Activated CD8-positive, alpha-beta memory T cell treated with anti-CD3 and anti-CD28 coated beads, Interleukin-2, amount 10 ng/mL, durations not matched to agents 7 days and 5 days (primary cell): Measurements from ENCODE around the gene DLGAP4. TPM values are rescaled to one million over a fixed set of nuclear protein-coding genes. Genes with fewer than 3 reads are reported as not detected.

Experiments
- ATAC-seq: fragments of 150-1000 bp; cut with Tn5 transposase; one replicate; pipeline ENCODE4 v1.10.0; 2021; ENCODE audit warnings: moderate library complexity
- CTCF ChIA-PET: fragments of 350-600 bp; sonication (Branson Sonifier 250); formaldehyde crosslinking; loops from one replicate; lab custom pipeline; 2021; ENCODE audit warnings: antibody characterized with exemption; lab: Charles Lee
- DNase-seq: peaks from one replicate; pipeline ENCODE4 v3.0.0-alpha.2; 2020
- H3K27ac Mint-ChIP-seq: one replicate; pipeline ENCODE4 v1.8.0; 2021; ENCODE audit warnings: mild to moderate bottlenecking, mixed read lengths
- H3K27me3 Mint-ChIP-seq: one replicate; pipeline ENCODE4 v1.8.0; 2021; ENCODE audit warnings: mixed read lengths
- H3K36me3 Mint-ChIP-seq: one replicate; pipeline ENCODE4 v1.8.0; 2021; ENCODE audit warnings: mild to moderate bottlenecking, mixed read lengths
- H3K4me1 Mint-ChIP-seq: one replicate; pipeline ENCODE4 v1.8.0; 2021; ENCODE audit warnings: mixed read lengths
- H3K4me3 Mint-ChIP-seq: one replicate; pipeline ENCODE4 v1.8.0; 2021; ENCODE audit warnings: mild to moderate bottlenecking, moderate library complexity, mixed read lengths
- H3K9me3 Mint-ChIP-seq: one replicate; pipeline ENCODE4 v1.8.0; 2022; ENCODE audit warnings: low read depth, mixed read lengths
- total RNA-seq, 2 experiments: library from RNA; stranded (reverse); gene quantifications; one replicate each; pipeline ENCODE4 v1.2.3, GENCODE V29; 2021

The DLGAP4 gene
- total RNA-seq, 2 experiments from 2014 or later = 18.8 to 19.6 TPM

DNA sequence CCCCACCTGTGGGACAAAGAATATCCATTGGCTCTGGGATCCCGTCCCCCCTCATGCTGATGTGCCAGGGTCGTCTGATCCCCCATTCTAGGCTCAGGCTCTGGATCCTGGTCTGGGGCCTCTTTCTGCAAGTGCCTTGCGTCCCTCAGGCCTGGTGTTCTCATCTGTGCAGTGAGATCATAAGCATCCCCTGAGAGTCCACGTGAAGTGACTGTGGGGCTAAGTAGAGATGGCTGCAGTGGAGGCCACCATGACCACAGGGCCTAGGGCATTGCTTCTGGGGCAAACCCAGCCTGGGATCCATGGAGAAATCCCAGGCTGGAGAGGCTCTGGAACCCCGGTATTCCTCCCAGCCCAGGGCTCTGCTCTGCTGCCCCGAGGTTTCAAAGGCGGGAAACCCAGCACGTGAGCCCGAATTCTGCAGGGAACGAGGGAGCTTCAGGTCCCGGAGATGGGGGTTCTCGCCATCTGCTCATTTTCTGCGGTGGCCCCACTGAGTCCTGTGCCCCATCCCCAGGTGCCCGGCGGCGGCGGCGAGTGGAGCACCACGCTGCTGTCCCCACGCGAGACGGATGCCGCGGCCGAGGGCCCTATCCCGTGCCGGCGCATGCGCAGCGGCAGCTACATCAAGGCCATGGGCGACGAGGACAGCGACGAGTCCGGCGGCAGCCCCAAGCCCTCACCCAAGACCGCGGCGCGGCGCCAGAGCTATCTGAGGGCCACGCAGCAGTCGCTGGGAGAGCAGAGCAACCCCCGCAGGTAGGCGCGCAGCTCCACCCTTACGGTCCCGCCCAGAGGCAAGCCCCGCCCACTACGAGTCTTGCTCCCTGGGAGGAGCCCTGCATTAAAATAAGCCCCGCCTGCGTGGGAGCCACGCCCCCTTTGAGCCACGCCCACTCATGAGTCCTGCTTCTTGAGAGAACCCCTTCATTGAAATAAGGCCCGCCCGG is 129.7 kb downstream of the DLGAP4 start:
- Mint-ChIP-seq H3K27ac (no peak overlapping the region), H3K27me3 (peaks cover 2% of the 10 kb centered on the region), H3K36me3 (no peaks in the 10 kb centered on the region), H3K9me3 (no peaks in the 10 kb centered on the region), H3K4me1 (peaks cover 3% of the 10 kb centered on the region), H3K4me3 (peak overlapping the region; percentile 33)
- ATAC-seq (peak; percentile 89), DNase-seq (peak; percentile 90)
- CTCF ChIA-PET = interaction anchor here (0.7 to 6.2 kb wide), 5 partner anchors 162 to 442 kb away, joined by 3 to 68 read pairs (median 3); no protein-coding TSS in a partner anchor

DNA sequence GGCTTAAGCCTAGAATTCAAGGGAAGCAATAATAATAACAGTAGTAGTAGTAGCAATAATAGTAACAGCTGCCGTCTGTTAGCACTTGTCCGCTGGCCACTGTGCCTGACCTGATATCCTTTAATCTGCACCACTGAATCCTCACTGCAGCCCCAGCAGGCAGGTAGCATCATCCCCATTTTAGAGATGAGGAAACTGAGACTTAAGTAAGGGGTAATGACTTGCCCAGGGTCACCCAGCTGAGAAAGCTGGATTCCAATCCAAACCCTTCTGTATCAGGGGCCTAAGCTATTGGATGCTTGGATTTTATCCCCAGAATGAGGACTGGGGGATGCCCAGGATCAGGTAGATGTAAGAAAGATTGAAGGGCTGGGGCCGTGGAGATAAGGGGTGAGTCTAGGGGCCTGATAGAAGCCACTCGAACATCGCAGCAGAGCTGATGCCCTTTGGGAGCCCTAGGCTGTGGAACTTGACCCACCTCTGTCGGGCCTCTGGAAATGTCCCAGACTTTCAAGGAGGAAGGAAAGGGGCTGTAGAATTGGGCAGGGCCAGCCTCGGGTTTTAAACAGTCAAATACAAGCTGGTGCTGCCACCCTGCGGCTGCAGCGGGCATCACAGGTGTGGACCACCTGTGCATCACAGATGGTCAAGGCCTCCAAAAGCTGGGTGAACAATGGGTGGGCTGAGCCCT is 133.0 kb downstream of the DLGAP4 start:
- Mint-ChIP-seq H3K9me3 (no peaks in the 10 kb centered on the region), H3K27me3 (peaks cover 2% of the 10 kb centered on the region), H3K4me3 (no peak overlapping the region), H3K4me1 (peaks cover 3% of the 10 kb centered on the region), H3K36me3 (no peaks in the 10 kb centered on the region), H3K27ac (no peak overlapping the region)
- DNase-seq = peak; percentile 77
- peak; percentile 59 for ATAC-seq
- CTCF ChIA-PET = interaction anchor here (0.6 to 6.2 kb wide), 36 partner anchors 9 to 448 kb away, joined by 3 to 68 read pairs (median 4); no protein-coding TSS in a partner anchor

DNA sequence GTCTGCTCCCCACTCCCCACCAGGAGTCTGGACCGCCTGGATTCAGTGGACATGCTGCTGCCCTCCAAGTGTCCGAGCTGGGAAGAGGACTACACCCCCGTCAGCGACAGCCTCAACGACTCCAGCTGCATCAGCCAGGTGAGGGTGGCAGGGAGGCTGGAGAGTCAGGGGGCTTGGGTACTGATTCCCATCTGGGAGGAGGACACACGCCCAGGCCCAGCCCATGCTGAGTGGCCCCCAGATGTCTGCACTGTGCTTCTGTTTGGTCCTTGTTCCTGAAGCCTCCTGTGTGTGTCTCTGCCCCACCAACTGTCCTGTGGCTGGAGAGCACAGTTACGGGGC is 133.6 kb downstream of the DLGAP4 start:
- DNase-seq (no peak), ATAC-seq (no peak)
- Mint-ChIP-seq H3K4me1 (peaks cover 3% of the 10 kb centered on the region), H3K27ac (no peak overlapping the region), H3K27me3 (peaks cover 2% of the 10 kb centered on the region), H3K4me3 (no peak overlapping the region), H3K9me3 (no peaks in the 10 kb centered on the region), H3K36me3 (no peaks in the 10 kb centered on the region)
- CTCF ChIA-PET = interaction anchor here (0.6 to 6.2 kb wide), 33 partner anchors 9 to 449 kb away, joined by 3 to 68 read pairs (median 4); no protein-coding TSS in a partner anchor

DNA sequence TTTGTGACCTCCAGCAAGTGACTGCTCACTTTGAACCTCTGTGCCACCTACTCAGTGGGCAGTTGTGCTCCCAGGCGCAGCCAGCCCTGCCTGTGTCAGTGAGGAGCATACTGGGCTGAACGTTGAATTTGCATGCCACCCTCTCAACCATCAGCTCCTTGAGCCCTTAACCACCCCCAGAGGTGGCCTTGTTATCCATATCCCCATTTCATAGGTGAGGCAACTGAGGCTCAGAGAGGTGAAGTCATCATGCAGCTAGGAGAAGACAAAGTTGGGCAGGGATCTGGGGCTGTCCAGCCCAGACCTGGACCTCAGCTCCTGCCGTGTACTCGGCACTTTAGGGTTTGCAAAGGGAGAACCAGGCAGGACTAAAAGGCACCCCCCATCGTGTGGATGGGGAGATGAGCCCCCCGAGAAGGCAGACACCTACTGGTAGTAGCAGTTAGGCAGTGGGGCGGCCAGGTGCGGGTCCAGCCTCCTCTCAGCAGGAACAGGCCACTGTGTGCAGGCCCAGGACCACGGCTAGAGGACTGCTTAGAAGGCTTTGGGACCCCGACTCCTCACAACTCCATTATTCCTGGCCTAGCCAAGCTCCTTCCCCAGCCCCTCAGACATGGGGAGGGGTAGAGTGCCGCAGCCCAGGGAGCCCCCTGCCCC is 134.4 kb downstream of the DLGAP4 start:
- no peak for ATAC-seq
- DNase-seq = no peak
- no peaks in the 10 kb centered on the region for H3K9me3 Mint-ChIP-seq
- H3K27me3 Mint-ChIP-seq = peaks cover 2% of the 10 kb centered on the region
- peaks cover 3% of the 10 kb centered on the region for H3K4me1 Mint-ChIP-seq
- no peak overlapping the region for H3K27ac Mint-ChIP-seq
- no peaks in the 10 kb centered on the region for H3K36me3 Mint-ChIP-seq
- CTCF ChIA-PET = interaction anchor here (0.7 to 6.2 kb wide), 12 partner anchors 9 to 447 kb away, joined by 3 to 68 read pairs (median 6); no protein-coding TSS in a partner anchor
- H3K4me3 Mint-ChIP-seq = no peak overlapping the region

DNA sequence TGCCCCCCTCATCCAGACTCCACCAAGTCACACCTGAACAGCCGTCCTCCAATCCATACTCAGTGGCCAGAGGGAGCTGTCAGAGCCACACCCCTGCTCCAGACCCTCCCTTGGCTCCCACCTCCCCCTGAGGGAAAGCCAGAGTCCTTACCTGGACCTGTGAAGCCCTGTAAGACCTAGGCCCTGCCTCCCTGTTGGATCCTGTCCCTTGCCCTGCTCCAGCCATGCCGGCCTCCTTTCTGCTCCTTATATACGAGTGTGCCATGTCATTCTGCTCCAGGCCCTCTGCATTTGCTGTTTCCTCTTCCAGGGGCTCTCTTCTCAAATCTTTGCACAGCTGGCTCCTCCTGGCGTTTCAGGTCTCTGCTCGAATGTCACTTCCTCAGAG is 134.9 kb downstream of the DLGAP4 start:
- peaks cover 3% of the 10 kb centered on the region for H3K4me1 Mint-ChIP-seq
- no peak overlapping the region for H3K4me3 Mint-ChIP-seq
- CTCF ChIA-PET = interaction anchor here (0.7 to 6.2 kb wide), 4 partner anchors 9 to 238 kb away, joined by 3 to 68 read pairs (median 4); no protein-coding TSS in a partner anchor
- no peak overlapping the region for H3K27ac Mint-ChIP-seq
- ATAC-seq = no peak
- peaks cover 2% of the 10 kb centered on the region for H3K27me3 Mint-ChIP-seq
- no peaks in the 10 kb centered on the region for H3K36me3 Mint-ChIP-seq
- no peak for DNase-seq
- no peaks in the 10 kb centered on the region for H3K9me3 Mint-ChIP-seq

DNA sequence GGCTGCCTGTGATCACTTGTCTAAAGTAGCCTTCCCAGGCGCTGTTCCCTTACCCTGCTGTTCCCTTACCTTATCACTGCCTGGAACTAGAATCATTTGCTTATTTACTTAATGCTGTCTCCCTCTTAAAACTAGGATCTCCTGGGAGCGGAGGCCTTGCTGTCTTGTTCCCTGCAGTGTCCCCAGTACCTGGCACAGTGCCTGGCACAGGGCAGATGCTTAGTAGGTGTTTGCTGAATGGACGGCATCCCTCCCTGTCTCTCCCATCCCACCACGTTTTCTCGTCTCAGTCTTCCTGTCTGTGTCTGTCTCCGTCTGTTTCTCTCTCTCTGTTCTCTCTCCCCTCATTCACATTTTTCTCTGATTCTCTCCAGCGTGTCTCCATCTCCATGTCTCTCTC is 135.3 kb downstream of the DLGAP4 start:
- no peak overlapping the region for H3K4me3 Mint-ChIP-seq
- CTCF ChIA-PET = interaction anchor here (1.3 kb wide), 1 partner anchor 10 kb away, joined by 4 read pairs; no protein-coding TSS in a partner anchor
- ATAC-seq = no peak
- H3K36me3 Mint-ChIP-seq = no peaks in the 10 kb centered on the region
- H3K9me3 Mint-ChIP-seq = no peaks in the 10 kb centered on the region
- H3K4me1 Mint-ChIP-seq = peaks cover 3% of the 10 kb centered on the region
- H3K27me3 Mint-ChIP-seq = peaks cover 2% of the 10 kb centered on the region
- DNase-seq = no peak
- no peak overlapping the region for H3K27ac Mint-ChIP-seq

DNA sequence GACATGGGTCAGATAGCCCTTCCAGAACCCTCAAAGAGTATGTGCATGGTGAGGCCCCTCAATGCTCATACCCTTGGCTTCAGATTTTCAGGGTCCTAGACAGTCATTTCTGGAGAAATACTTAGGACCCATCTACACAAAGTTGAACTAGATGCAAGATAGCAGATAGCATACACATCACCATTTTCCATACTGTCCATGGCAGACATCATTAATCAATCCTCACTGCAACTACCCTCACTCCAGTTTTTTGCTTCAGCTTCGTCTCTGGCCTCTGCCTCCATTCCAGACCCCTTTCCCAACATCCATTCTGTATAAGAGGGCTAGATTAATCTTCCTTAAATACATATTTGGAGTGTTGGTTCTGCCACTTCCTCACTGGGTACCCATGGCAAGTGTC is 139.7 kb downstream of the DLGAP4 start:
- no peak for DNase-seq
- CTCF ChIA-PET = interaction anchor here (1.5 kb wide), 1 partner anchor 243 kb away, joined by 3 read pairs; no protein-coding TSS in a partner anchor
- H3K27ac Mint-ChIP-seq = no peak overlapping the region
- H3K36me3 Mint-ChIP-seq = no peaks in the 10 kb centered on the region
- ATAC-seq = no peak
- H3K4me1 Mint-ChIP-seq = no peaks in the 10 kb centered on the region
- no peaks in the 10 kb centered on the region for H3K27me3 Mint-ChIP-seq
- H3K9me3 Mint-ChIP-seq = no peaks in the 10 kb centered on the region
- no peak overlapping the region for H3K4me3 Mint-ChIP-seq

DNA sequence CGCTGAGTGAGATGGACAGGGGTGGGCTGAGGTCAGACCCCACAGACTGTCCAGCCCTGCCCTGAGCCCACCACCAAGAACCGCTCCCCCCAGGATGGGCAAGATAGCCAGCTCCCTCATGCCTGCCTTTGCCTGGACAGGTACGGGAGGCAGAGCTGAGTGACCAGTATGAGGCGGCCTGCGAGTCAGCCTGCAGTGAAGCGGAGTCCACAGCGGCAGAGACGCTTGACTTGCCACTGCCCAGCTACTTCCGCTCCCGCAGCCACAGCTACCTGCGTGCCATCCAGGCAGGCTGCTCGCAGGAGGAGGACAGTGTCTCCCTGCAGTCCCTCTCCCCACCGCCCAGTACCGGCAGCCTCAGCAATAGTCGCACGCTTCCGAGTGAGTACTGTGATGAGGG is 140.4 kb downstream of the DLGAP4 start:
- ATAC-seq = no peak

DNA sequence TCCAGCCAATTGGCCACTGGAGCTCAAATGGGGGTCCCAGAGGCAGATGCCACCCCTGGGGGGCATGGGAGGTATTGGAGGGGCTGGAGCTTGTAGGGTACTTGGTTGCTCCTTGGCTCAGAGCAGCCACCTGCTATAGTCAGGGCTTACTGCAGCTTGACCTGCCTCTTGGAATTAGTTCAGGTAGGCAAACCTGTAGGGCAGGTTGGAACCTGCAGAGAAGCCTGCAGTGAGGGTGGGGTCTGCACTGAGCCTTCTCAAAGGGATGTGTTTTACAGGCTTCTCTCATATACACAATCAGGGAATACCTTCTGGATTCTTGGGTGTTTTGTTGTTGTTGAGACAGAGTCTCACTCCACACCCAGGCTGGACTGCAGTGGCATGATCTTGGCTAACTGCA is 141.0 kb downstream of the DLGAP4 start:
- Mint-ChIP-seq H3K27me3 (peaks cover 2% of the 10 kb centered on the region), H3K27ac (no peak overlapping the region), H3K9me3 (no peaks in the 10 kb centered on the region), H3K36me3 (no peaks in the 10 kb centered on the region), H3K4me3 (no peak overlapping the region), H3K4me1 (no peaks in the 10 kb centered on the region)
- CTCF ChIA-PET = no interaction called here
- no peak for DNase-seq
- no peak for ATAC-seq

More for the DNA sequence above, 140.4 kb downstream of the DLGAP4 start:
- CTCF ChIA-PET = interaction anchor here (1.5 kb wide), 1 partner anchor 244 kb away, joined by 3 read pairs; no protein-coding TSS in a partner anchor
- H3K36me3 Mint-ChIP-seq = no peaks in the 10 kb centered on the region
- DNase-seq = no peak
- no peak overlapping the region for H3K27ac Mint-ChIP-seq
- no peaks in the 10 kb centered on the region for H3K27me3 Mint-ChIP-seq
- no peak overlapping the region for H3K4me3 Mint-ChIP-seq
- no peaks in the 10 kb centered on the region for H3K9me3 Mint-ChIP-seq
- no peaks in the 10 kb centered on the region for H3K4me1 Mint-ChIP-seq

DNA sequence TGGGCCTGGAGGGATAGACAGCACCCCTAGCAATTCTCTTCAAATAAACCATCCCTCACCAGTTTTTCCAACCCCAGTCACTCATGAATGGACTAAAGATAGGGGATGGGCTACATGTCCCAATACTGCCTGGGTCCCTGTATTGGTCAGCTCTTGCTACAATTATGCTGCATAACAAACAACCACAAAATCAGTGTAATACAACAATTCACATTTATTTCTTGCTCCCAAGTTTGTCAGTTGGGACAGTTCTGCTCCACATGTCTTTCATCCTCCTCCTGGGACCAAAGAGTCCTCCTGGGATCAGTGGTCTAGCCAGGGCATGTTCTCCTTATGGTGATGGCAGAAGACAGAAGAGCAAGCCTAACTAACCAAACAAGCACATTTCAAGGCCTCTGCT is 143.5 kb downstream of the DLGAP4 start:
- Mint-ChIP-seq H3K27ac (no peak overlapping the region), H3K36me3 (no peaks in the 10 kb centered on the region), H3K27me3 (peaks cover 5% of the 10 kb centered on the region), H3K4me3 (no peak overlapping the region), H3K9me3 (no peaks in the 10 kb centered on the region), H3K4me1 (no peaks in the 10 kb centered on the region)
- no peak for ATAC-seq
- CTCF ChIA-PET = interaction anchor here (0.8 kb wide), 1 partner anchor 9 kb away, joined by 3 read pairs; no protein-coding TSS in a partner anchor
- DNase-seq = no peak

DNA sequence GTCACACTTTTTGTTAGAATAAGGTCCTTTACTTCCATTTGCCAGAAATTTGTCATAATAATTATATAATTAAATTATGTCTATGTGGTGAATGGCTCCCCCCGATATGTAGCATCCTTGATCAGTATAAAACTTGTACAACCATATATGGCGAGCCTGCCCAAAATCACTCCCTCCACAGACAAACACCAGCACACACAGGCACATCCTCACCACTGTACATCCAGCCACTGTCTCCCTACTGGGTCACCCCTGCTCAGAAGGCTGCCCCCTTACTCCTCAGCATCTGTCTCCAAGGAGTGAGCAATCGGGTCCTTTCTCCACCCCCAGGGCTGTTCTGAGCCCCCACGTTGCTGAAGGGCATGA is 148.2 kb downstream of the DLGAP4 start:
- Mint-ChIP-seq H3K27me3 (peaks cover 5% of the 10 kb centered on the region), H3K4me1 (no peaks in the 10 kb centered on the region), H3K4me3 (no peak overlapping the region), H3K36me3 (no peaks in the 10 kb centered on the region), H3K9me3 (no peaks in the 10 kb centered on the region), H3K27ac (no peak overlapping the region)
- DNase-seq = no peak
- CTCF ChIA-PET = interaction anchor here (0.7 kb wide), 1 partner anchor 7 kb away, joined by 3 read pairs; no protein-coding TSS in a partner anchor
- ATAC-seq = no peak

DNA sequence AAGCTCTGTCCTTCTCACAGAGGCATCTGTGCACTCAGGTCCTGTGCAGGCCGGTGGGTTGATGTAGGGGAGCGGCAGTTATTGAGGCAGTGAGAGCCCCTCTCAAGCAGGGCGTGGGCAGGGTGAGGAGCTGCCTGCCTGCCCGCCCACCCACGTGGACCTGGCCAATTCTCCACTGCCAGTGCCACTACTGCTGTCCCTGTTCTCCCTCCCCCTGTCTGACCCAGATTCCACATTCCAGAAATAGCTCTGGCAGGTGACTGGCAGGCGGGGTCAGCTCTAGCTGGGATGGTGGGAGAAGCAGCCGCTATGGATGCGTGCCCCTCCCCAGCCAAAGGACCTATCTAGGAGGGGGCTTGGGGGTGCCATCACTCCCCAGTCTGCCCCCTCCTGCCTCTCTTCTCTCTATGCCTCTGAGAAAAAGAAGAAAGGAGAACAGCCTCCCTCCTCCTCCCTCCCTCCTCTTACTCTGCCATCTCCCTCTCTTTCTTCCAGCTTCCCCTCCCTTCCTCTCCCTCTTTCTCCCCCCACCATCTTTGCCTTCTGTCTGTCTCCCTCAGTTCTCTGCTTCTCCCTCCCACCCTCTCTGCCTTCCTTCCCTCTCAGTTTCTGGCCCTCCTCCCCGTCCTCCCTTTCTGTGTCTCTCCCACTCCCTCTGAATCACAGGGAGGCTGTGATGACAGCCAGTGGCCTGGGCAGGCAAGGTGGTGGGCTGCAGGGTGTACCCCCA is 148.7 kb downstream of the DLGAP4 start:
- Mint-ChIP-seq H3K4me3 (no peak overlapping the region), H3K27ac (no peak overlapping the region), H3K27me3 (peaks cover 5% of the 10 kb centered on the region), H3K36me3 (no peaks in the 10 kb centered on the region), H3K4me1 (no peaks in the 10 kb centered on the region), H3K9me3 (no peaks in the 10 kb centered on the region)
- no peak for ATAC-seq
- DNase-seq = no peak
- CTCF ChIA-PET = interaction anchor here (1.1 kb wide), 1 partner anchor 252 kb away, joined by 4 read pairs; no protein-coding TSS in a partner anchor
